T-helper 2 cell treated with Interferon-gamma antibody and Interleukin-4, amounts not matched to agents 5 μg/mL and 100 μg/mL, for 36 hours (primary cell): ENCODE results near the gene TRPV2.

Source experiments
- DNase-seq: peaks from one replicate; pipeline ENCODE4 v3.0.0; 2021; ENCODE audit warnings: low spot score
- H3K27ac Mint-ChIP-seq: one replicate; pipeline ENCODE4 v1.8.0; 2021; ENCODE audit warnings: mild to moderate bottlenecking, mixed read lengths
- H3K27me3 Mint-ChIP-seq: one replicate; pipeline ENCODE4 v1.8.0; 2021; ENCODE audit warnings: low read depth, mixed read lengths
- H3K36me3 Mint-ChIP-seq: one replicate; pipeline ENCODE4 v1.8.0; 2021; ENCODE audit warnings: low read depth, mixed read lengths
- H3K4me1 Mint-ChIP-seq: one replicate; pipeline ENCODE4 v1.8.0; 2021; ENCODE audit warnings: low read depth, mixed read lengths
- H3K4me3 Mint-ChIP-seq: one replicate; pipeline ENCODE4 v1.8.0; 2022; ENCODE audit warnings: mild to moderate bottlenecking, moderate library complexity, mixed read lengths
- H3K9me3 Mint-ChIP-seq: one replicate; pipeline ENCODE4 v1.8.0; 2021; ENCODE audit warnings: mixed read lengths

The TRPV2 gene

GRCh38 chr17:16477255-16477654, 61.9 kb downstream of the TRPV2 start:
- Mint-ChIP-seq H3K4me1 (no peaks in the 10 kb centered on the region), H3K36me3 (no peaks in the 10 kb centered on the region), H3K4me3 (no peak overlapping the region), H3K9me3 (no peaks in the 10 kb centered on the region), H3K27me3 (no peaks in the 10 kb centered on the region), H3K27ac (no peak overlapping the region)
- DNase-seq = no peak

GRCh38 chr17:16477666-16478065, 62.3 kb downstream of the TRPV2 start:
- Mint-ChIP-seq H3K27ac (no peak overlapping the region), H3K4me1 (no peaks in the 10 kb centered on the region), H3K27me3 (no peaks in the 10 kb centered on the region), H3K4me3 (no peak overlapping the region), H3K36me3 (no peaks in the 10 kb centered on the region), H3K9me3 (no peaks in the 10 kb centered on the region)
- no peak for DNase-seq

DNA sequence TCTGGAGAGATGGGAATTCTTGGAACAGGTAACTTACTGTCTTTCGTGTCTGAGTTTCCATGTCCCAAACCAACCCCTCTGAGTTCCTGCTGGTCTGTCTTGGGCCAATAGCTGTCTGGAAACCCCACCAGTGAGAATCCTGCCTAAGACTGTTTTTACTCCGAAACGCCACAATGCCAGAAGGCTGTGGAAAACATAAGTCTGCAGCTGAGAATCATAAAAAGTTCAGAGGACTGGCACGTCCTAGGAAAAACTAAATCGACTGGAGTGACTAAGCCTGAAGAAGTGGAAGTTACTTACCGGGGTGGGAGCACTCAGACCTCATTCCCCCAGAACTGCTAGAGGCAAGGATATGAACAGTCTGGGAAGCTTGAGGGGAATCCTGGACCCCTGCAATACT, 63.3 kb downstream of the TRPV2 start:
- DNase-seq = no peak
- Mint-ChIP-seq H3K27ac (no peak overlapping the region), H3K4me3 (no peak overlapping the region), H3K27me3 (no peaks in the 10 kb centered on the region), H3K36me3 (no peaks in the 10 kb centered on the region), H3K4me1 (no peaks in the 10 kb centered on the region), H3K9me3 (no peaks in the 10 kb centered on the region)

DNA sequence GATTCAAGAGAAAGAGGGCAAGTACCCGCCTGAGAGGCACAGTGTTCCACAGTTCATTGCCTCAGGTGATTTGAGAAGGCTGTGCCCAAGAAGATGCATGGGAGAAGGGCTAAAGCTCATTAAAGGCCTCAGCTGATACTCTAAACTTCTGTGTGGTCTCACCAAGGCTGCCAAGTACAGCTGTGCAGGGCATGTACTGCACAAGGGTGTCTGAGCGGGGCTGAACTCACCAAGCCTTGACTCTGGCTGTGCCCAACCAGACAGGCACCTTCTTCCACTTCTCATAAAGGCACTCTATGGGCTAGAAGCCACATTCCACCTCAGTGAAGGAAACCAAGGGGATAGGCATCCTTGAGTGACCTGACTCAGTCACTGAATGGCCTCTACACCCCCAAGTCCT, 63.9 kb downstream of the TRPV2 start:
- Mint-ChIP-seq H3K4me3 (no peak overlapping the region), H3K27me3 (no peaks in the 10 kb centered on the region), H3K9me3 (no peaks in the 10 kb centered on the region)

GRCh38 chr17:16480995-16481394, 65.6 kb downstream of the TRPV2 start:
- no peaks in the 10 kb centered on the region for H3K36me3 Mint-ChIP-seq
- no peak overlapping the region for H3K27ac Mint-ChIP-seq
- no peaks in the 10 kb centered on the region for H3K4me1 Mint-ChIP-seq
- DNase-seq = no peak
- no peak overlapping the region for H3K4me3 Mint-ChIP-seq
- H3K27me3 Mint-ChIP-seq = no peaks in the 10 kb centered on the region
- no peaks in the 10 kb centered on the region for H3K9me3 Mint-ChIP-seq

More for the DNA sequence above, 63.9 kb downstream of the TRPV2 start:
- H3K4me1 Mint-ChIP-seq = no peaks in the 10 kb centered on the region
- H3K36me3 Mint-ChIP-seq = no peaks in the 10 kb centered on the region
- DNase-seq = no peak
- H3K27ac Mint-ChIP-seq = no peak overlapping the region

DNA sequence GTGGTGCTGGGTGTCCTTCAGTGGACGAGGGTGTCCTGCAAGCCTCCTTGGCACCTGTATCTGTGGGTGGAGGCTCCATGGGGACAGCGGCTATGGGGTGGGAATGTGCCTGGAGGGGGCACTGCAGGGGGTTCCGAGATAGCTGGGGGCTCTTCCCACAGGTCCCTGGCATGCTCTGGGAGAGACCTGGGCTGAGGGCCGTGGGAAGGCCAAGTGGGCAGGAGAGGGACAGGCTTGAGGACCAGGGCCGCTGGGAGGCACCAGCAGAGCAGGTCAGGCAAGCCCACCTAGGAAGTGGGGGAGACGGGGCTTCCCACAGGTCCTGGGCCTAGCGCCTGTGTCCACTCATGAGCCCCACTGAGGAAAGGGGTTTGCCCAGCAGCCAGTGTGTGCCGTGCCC, 66.9 kb downstream of the TRPV2 start:
- H3K4me3 Mint-ChIP-seq = no peak overlapping the region
- no peak for DNase-seq
- no peaks in the 10 kb centered on the region for H3K4me1 Mint-ChIP-seq
- H3K9me3 Mint-ChIP-seq = no peaks in the 10 kb centered on the region
- no peak overlapping the region for H3K27ac Mint-ChIP-seq
- H3K27me3 Mint-ChIP-seq = no peaks in the 10 kb centered on the region
- no peaks in the 10 kb centered on the region for H3K36me3 Mint-ChIP-seq

GRCh38 chr17:16483021-16483645, 67.8 kb downstream of the TRPV2 start:
- DNase-seq = no peak
- H3K27ac Mint-ChIP-seq = no peak overlapping the region
- H3K9me3 Mint-ChIP-seq = no peaks in the 10 kb centered on the region
- H3K36me3 Mint-ChIP-seq = no peaks in the 10 kb centered on the region
- H3K4me1 Mint-ChIP-seq = no peaks in the 10 kb centered on the region
- no peak overlapping the region for H3K4me3 Mint-ChIP-seq
- no peaks in the 10 kb centered on the region for H3K27me3 Mint-ChIP-seq

- H3K27ac Mint-ChIP-seq = no peak overlapping the region
- H3K36me3 Mint-ChIP-seq = no peaks in the 10 kb centered on the region
- no peak overlapping the region for H3K4me3 Mint-ChIP-seq
- no peak for DNase-seq
- H3K4me1 Mint-ChIP-seq = no peaks in the 10 kb centered on the region
- no peaks in the 10 kb centered on the region for H3K9me3 Mint-ChIP-seq
- peaks cover 9% of the 10 kb centered on the region for H3K27me3 Mint-ChIP-seq
Measured at GRCh38 chr17:16484445-16485175, 69.2 kb downstream of the TRPV2 start.
